Gastroesophageal sphincter (tissue), 4 donors: ENCODE measurements around the gene PSMB7. TPM values are rescaled to one million over a fixed set of nuclear protein-coding genes. Genes with fewer than 3 reads are reported as not detected.
A peak's percentile ranks its signal among the peaks of the same experiment; 100 is the strongest.

Experiments used
- ATAC-seq: fragments of 150-250 bp; one replicate; pipeline ENCODE4 v1.9.1; 2016; ENCODE audit warnings: mild to moderate bottlenecking, moderate library complexity
- H3K27ac ChIP-seq, 4 donors: fragments of 200-600 bp; sonication (generic) in 3 of 4; 1 replicate in 3 of 4; 2 replicates in 1 of 4; pipeline ENCODE4 v1.5.1; 2016 to 2019
- H3K27me3 ChIP-seq: fragments of 200-600 bp; sonication (generic); one replicate; pipeline ENCODE4 v1.5.1; 2019
- H3K36me3 ChIP-seq, 2 donors: fragments of 200-600 bp; sonication (generic); one replicate each; pipeline ENCODE4 v1.5.1; 2019; ENCODE audit warnings: control low read depth in 1 of 2
- H3K4me1 ChIP-seq, 3 donors: fragments of 200-600 bp; sonication (generic); 1 replicate in 2 of 3; 2 replicates in 1 of 3; pipeline ENCODE4 v1.5.1; 2016 to 2019; ENCODE audit warnings: control low read depth in 2 of 3
- H3K4me3 ChIP-seq, 2 donors: fragments of 200-600 bp; sonication (generic); one replicate each; pipeline ENCODE4 v1.5.1; 2019; ENCODE audit warnings: mild to moderate bottlenecking in 1 of 2, moderate library complexity in 1 of 2
- H3K9me3 ChIP-seq, 3 donors: fragments of 200-600 bp; sonication (generic); one replicate each; pipeline ENCODE4 v1.5.1; 2017 to 2019; ENCODE audit warnings: control low read depth in 2 of 3
- CTCF ChIP-seq, 4 experiments: fragments of 200-600 bp in 2 of 4; fragments of 450-650 bp in 2 of 4; sonication (generic) in 1 of 4; IDR thresholded peaks; one replicate each; pipeline ENCODE4 v1.5.1; 2017 to 2019; ENCODE audit warnings: antibody characterized with exemption in 4 of 4, mild to moderate bottlenecking in 2 of 4, moderate library complexity in 2 of 4
- EP300 ChIP-seq: sonication (generic); formaldehyde crosslinking; IDR thresholded peaks from one replicate; pipeline ENCODE4 v1.6.1; 2017; ENCODE audit warnings: antibody characterized with exemption, mild to moderate bottlenecking
- POLR2A ChIP-seq, 2 donors: fragments of 450-650 bp; IDR thresholded peaks; one replicate each; pipeline ENCODE4 v1.6.1; 2017; ENCODE audit warnings: antibody characterized with exemption in 2 of 2, mild to moderate bottlenecking in 2 of 2, moderate library complexity in 1 of 2
- POLR2AphosphoS5 ChIP-seq: sonication (generic); formaldehyde crosslinking; IDR thresholded peaks from one replicate; pipeline ENCODE4 v1.6.1; 2017; ENCODE audit warnings: antibody characterized with exemption
- WGBS, 2 donors: methylation state at CpG; one replicate each; pipeline ENCODE4 v1.1.5; 2018; ENCODE audit warnings: low coverage in 1 of 2; 5-methylcytosine and 5-hydroxymethylcytosine counted together
- total RNA-seq, 4 donors: library from RNA; depleted of rRNA; stranded (reverse); fragments of >200 nt; gene quantifications; one replicate each; pipeline ENCODE4 v1.1.0, GENCODE V29; 2016

The PSMB7 gene
- total RNA-seq, 4 donors from 2014 or later, result 116 to 152 (median 144) TPM

- H3K4me3 ChIP-seq, result no peak overlapping the region
- peaks cover 0 to 9% (median 0%) of the 10 kb centered on the region in 3 donors for H3K9me3 ChIP-seq
- ATAC-seq, result no peak
- 61 to 75% methylated on average over 8 to 10 of the region's 28 CpGs for WGBS, 2 donors
- H3K27me3 ChIP-seq, result no peaks in the 10 kb centered on the region
- no peaks in the 10 kb centered on the region for H3K4me1 ChIP-seq
- TF ChIP-seq CTCF (IDR thresholded peaks at IDR 0.05) (no peak), POLR2AphosphoS5 (no peak), POLR2A (IDR thresholded peaks at IDR 0.05) (no peak), EP300 (no peak)
- H3K27ac ChIP-seq, result no peak overlapping the region
- peaks cover 0 to 93% of the 10 kb centered on the region in 2 donors for H3K36me3 ChIP-seq
Observed at GRCh38 chr9:124332361-124333202, 82.7 kb downstream of the PSMB7 start.

GRCh38 chr9:124331580-124331979 lies 83.7 kb downstream of the PSMB7 start:
- Histone ChIP-seq H3K27ac (no peak overlapping the region), H3K36me3 (peaks cover 0 to 93% of the 10 kb centered on the region in 2 donors), H3K4me1 (no peaks in the 10 kb centered on the region), H3K4me3 (no peak overlapping the region), H3K9me3 (no peaks in the 10 kb centered on the region), H3K27me3 (no peaks in the 10 kb centered on the region)
- no peak for ATAC-seq
- WGBS, 2 donors, result 80 to 100% methylated on average over 1 of the region's 11 CpGs
- TF ChIP-seq POLR2AphosphoS5 (no peak), POLR2A (IDR thresholded peaks at IDR 0.05) (no peak), CTCF (IDR thresholded peaks at IDR 0.05) (no peak)

- H3K4me1 ChIP-seq, result no peaks in the 10 kb centered on the region
- 84 to 89% methylated on average over 7 to 22 of the region's 29 CpGs for WGBS, 2 donors
- TF ChIP-seq POLR2A (IDR thresholded peaks at IDR 0.05) (no peak), EP300 (no peak), CTCF (IDR thresholded peaks at IDR 0.05) (no peak), POLR2AphosphoS5 (no peak)
- no peak overlapping the region for H3K27ac ChIP-seq
- ATAC-seq, result peak; percentile 14
- H3K36me3 ChIP-seq, result peaks cover 0 to 93% of the 10 kb centered on the region in 2 donors
- no peaks in the 10 kb centered on the region for H3K27me3 ChIP-seq
- no peaks in the 10 kb centered on the region for H3K9me3 ChIP-seq
- no peak overlapping the region for H3K4me3 ChIP-seq
Observed at GRCh38 chr9:124330011-124330697, 85.1 kb downstream of the PSMB7 start.

GRCh38 chr9:124329206-124329792 lies 85.9 kb downstream of the PSMB7 start:
- no peak for TF ChIP-seq POLR2A (IDR thresholded peaks at IDR 0.05)
- no peak for TF ChIP-seq CTCF (IDR thresholded peaks at IDR 0.05)
- no peak for TF ChIP-seq EP300
- no peak for TF ChIP-seq POLR2AphosphoS5
- no peak for ATAC-seq
- Histone ChIP-seq H3K4me3 (no peak overlapping the region), H3K4me1 (no peaks in the 10 kb centered on the region), H3K27ac (no peak overlapping the region), H3K27me3 (no peaks in the 10 kb centered on the region), H3K36me3 (peaks cover 0 to 91% of the 10 kb centered on the region in 2 donors), H3K9me3 (no peaks in the 10 kb centered on the region)
- WGBS, 2 donors, result 85% methylated on average over 5 of the region's 19 CpGs; no CpG with 5 or more reads in 1 of the 2 donors
